Measurements from ENCODE around the gene SPINK7.

The SPINK7 gene

GRCh38 chr5:148343603-148344487, 31.6 kb downstream of the SPINK7 start:
- FAIRE-seq, result no peak

- no peak for FAIRE-seq
Measured at GRCh38 chr5:148347706-148348105, 35.5 kb downstream of the SPINK7 start.

GRCh38 chr5:148352696-148353095, 40.5 kb downstream of the SPINK7 start:
- no peak for FAIRE-seq

- FAIRE-seq, result no peak
Measured at GRCh38 chr5:148353634-148354033, 41.4 kb downstream of the SPINK7 start.

- FAIRE-seq, result no peak
Measured at GRCh38 chr5:148364343-148364742, 52.1 kb downstream of the SPINK7 start.
